Activated naive CD8-positive, alpha-beta T cell treated with anti-CD3 and anti-CD28 coated beads, Interleukin-2, amount 50 U/mL, for 24 hours (primary cell): ENCODE data around the gene PEF1.

ENCODE experiments used
- ATAC-seq: fragments of 150-1000 bp; cut with Tn5 transposase; one replicate; pipeline ENCODE4 v1.10.0; 2021
- DNase-seq: peaks from one replicate; pipeline ENCODE4 v3.0.0; 2021
- H3K27ac Mint-ChIP-seq: one replicate; pipeline ENCODE4 v1.8.0; 2021; ENCODE audit warnings: mild to moderate bottlenecking, mixed read lengths
- H3K27me3 Mint-ChIP-seq: one replicate; pipeline ENCODE4 v1.8.0; 2021; ENCODE audit warnings: mixed read lengths
- H3K36me3 Mint-ChIP-seq: one replicate; pipeline ENCODE4 v1.8.0; 2021; ENCODE audit warnings: low read depth, mixed read lengths
- H3K4me1 Mint-ChIP-seq: one replicate; pipeline ENCODE4 v1.8.0; 2021; ENCODE audit warnings: mixed read lengths
- H3K4me3 Mint-ChIP-seq: one replicate; pipeline ENCODE4 v1.8.0; 2021; ENCODE audit warnings: mild to moderate bottlenecking, moderate library complexity, mixed read lengths
- H3K9me3 Mint-ChIP-seq: one replicate; pipeline ENCODE4 v1.8.0; 2021; ENCODE audit warnings: mixed read lengths

PEF1 gene

GRCh38 chr1:31666263-31666963 is 21.7 kb upstream of the PEF1 start:
- DNase-seq (no peak), ATAC-seq (no peak)
- Mint-ChIP-seq H3K27me3 (peaks cover 22% of the 10 kb centered on the region), H3K36me3 (no peaks in the 10 kb centered on the region), H3K4me1 (peaks cover 12% of the 10 kb centered on the region), H3K27ac (no peak overlapping the region), H3K4me3 (no peak overlapping the region), H3K9me3 (no peaks in the 10 kb centered on the region)

DNA sequence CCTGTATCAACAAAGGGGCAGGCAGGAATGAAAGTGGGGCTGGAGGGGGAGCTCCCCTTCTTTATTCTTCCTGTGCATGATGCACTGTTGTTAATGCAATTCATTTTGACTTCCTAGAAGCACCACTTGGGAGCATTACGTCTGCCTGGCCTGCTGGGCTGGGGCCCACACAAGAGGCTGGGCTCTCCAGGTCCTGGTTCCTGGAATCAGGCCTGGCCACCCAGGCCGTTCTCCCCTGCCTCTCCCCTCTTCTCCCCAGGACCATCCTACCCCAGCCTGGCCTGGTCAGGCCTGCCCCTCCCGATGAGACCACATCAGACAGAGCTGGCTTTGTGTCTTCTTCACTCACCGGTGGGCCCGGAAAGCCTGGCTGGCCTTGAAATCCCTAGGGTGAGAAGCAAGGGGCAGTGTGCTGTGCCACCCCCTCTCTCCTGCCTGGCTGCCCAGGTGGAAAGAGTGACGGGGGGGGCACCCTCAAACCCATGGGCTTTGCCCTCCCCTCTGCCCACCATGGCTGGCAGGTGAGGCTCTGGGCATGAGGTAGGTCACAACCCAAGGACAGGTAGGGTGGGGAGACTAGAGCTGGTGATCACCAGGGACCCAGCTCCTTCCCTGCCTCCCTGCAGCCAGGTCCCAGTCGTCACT is 20.7 kb upstream of the PEF1 start:
- peaks cover 9% of the 10 kb centered on the region for H3K4me1 Mint-ChIP-seq
- H3K27me3 Mint-ChIP-seq = peaks cover 14% of the 10 kb centered on the region
- H3K9me3 Mint-ChIP-seq = no peaks in the 10 kb centered on the region
- no peaks in the 10 kb centered on the region for H3K36me3 Mint-ChIP-seq
- no peak overlapping the region for H3K27ac Mint-ChIP-seq
- ATAC-seq (no peak), DNase-seq (no peak)
- H3K4me3 Mint-ChIP-seq = no peak overlapping the region

- H3K4me3 Mint-ChIP-seq = no peak overlapping the region
- peaks cover 7% of the 10 kb centered on the region for H3K27me3 Mint-ChIP-seq
- no peak for ATAC-seq
Observed at GRCh38 chr1:31664528-31664927, 19.9 kb upstream of the PEF1 start.

GRCh38 chr1:31663622-31664452 is 19.2 kb upstream of the PEF1 start:
- peaks cover under 1% of the 10 kb centered on the region for H3K27me3 Mint-ChIP-seq
- no peaks in the 10 kb centered on the region for H3K9me3 Mint-ChIP-seq

More at GRCh38 chr1:31664528-31664927, 19.9 kb upstream of the PEF1 start:
- no peak for DNase-seq
- Mint-ChIP-seq H3K9me3 (no peaks in the 10 kb centered on the region), H3K36me3 (no peaks in the 10 kb centered on the region), H3K4me1 (peaks cover under 1% of the 10 kb centered on the region), H3K27ac (no peak overlapping the region)

DNA sequence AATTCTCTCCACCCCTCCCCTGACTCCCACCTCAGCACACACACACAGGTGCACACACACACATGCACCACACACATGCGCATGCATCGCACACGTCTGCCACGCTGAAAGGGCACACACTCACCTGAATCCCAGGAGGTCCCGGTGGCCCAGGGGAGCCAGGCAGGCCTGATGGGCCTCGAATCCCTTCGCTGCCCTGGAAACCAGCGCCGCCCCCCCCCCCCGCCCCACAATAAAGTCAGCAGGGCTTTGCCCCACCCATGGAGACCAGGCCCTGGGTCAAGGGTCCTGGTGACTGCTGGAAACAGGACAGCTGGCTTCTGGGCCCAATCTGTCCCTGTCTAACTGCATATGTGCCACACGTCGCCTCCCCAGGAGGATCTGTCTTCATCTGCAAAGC is 17.8 kb upstream of the PEF1 start:
- no peaks in the 10 kb centered on the region for H3K9me3 Mint-ChIP-seq
- H3K4me3 Mint-ChIP-seq = no peak overlapping the region
- no peaks in the 10 kb centered on the region for H3K36me3 Mint-ChIP-seq
- H3K27ac Mint-ChIP-seq = no peak overlapping the region
- H3K27me3 Mint-ChIP-seq = no peaks in the 10 kb centered on the region
- DNase-seq (no peak), ATAC-seq (no peak)
- no peaks in the 10 kb centered on the region for H3K4me1 Mint-ChIP-seq

More at GRCh38 chr1:31663622-31664452, 19.2 kb upstream of the PEF1 start:
- Mint-ChIP-seq H3K36me3 (no peaks in the 10 kb centered on the region), H3K27ac (no peak overlapping the region), H3K4me3 (no peak overlapping the region), H3K4me1 (no peaks in the 10 kb centered on the region)
- ATAC-seq = peak; percentile 22
- DNase-seq = peak; percentile 75

DNA sequence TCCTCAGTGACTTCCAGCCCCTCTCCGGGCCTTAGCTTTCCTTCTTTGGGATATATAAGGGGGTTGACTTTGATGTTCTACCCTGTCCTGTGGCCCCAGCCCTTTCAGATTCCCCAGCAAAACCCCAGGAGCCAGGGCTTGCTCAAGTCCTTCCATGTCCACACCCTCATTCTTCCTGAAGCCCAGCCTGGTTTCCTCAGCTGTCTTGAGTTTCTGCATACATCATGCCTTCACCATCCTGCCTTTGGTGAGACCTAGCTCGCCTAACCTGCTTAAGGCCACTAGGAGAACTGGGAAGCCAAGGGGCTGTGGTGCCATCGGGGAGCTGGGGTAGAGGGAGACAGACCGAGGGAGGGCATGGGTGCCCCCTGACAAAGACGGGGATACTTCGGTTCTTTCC is 17.2 kb upstream of the PEF1 start:
- H3K9me3 Mint-ChIP-seq = no peaks in the 10 kb centered on the region
- no peak for DNase-seq
- ATAC-seq = no peak
- H3K4me1 Mint-ChIP-seq = no peaks in the 10 kb centered on the region
- no peaks in the 10 kb centered on the region for H3K27me3 Mint-ChIP-seq
- no peaks in the 10 kb centered on the region for H3K36me3 Mint-ChIP-seq
- no peak overlapping the region for H3K27ac Mint-ChIP-seq
- H3K4me3 Mint-ChIP-seq = no peak overlapping the region

- no peaks in the 10 kb centered on the region for H3K36me3 Mint-ChIP-seq
- H3K9me3 Mint-ChIP-seq = no peaks in the 10 kb centered on the region
- ATAC-seq (no peak), DNase-seq (no peak)
- H3K27ac Mint-ChIP-seq = no peak overlapping the region
- H3K27me3 Mint-ChIP-seq = no peaks in the 10 kb centered on the region
- H3K4me1 Mint-ChIP-seq = no peaks in the 10 kb centered on the region
- no peak overlapping the region for H3K4me3 Mint-ChIP-seq
Observed at GRCh38 chr1:31660871-31661455, 16.3 kb upstream of the PEF1 start.

DNA sequence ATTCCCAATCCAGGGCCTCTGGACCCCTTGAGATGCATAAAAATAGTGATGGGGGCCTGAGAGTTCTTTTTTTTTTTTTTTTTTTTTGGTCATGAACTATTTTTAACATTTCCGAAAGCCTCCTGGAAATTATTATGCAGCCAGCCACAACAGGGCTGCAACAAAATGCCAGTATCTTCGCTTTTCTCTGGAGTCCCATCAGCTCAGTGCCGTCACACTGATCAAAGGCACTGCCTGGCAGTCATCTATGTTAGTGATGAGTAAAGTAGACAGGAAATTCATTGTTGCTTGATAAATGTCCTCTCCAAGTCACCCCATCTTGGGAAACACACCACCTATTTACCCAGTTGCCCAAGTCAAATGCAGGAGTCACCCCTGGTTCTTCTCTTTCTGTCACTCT is 15.2 kb upstream of the PEF1 start:
- Mint-ChIP-seq H3K4me1 (no peaks in the 10 kb centered on the region), H3K9me3 (no peaks in the 10 kb centered on the region), H3K4me3 (no peak overlapping the region), H3K27me3 (no peaks in the 10 kb centered on the region), H3K36me3 (no peaks in the 10 kb centered on the region), H3K27ac (no peak overlapping the region)
- ATAC-seq = no peak
- no peak for DNase-seq

DNA sequence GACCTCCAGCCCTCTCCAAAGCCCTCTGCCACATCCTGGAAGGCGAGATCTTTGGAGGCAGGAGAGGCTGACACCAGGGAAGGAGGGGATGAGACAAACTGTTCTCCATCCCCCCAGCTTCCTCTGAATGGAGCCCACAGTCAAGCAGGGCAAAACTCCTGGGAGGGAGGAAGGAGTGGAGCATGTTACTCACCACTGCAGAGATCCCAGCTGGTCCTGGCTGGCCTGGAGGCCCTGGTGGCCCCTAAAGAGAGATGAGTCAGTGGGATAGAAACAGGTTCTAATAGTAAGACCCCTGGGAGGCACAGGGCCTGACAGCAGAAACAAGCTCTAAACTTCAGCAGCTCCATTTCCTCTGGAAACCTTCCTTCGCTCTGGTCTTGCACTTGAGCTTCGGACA is 14.0 kb upstream of the PEF1 start:
- Mint-ChIP-seq H3K4me3 (no peak overlapping the region), H3K9me3 (no peaks in the 10 kb centered on the region), H3K27me3 (no peaks in the 10 kb centered on the region), H3K27ac (no peak overlapping the region), H3K4me1 (no peaks in the 10 kb centered on the region), H3K36me3 (no peaks in the 10 kb centered on the region)
- ATAC-seq = no peak
- DNase-seq = no peak

- Mint-ChIP-seq H3K4me3 (no peak overlapping the region), H3K36me3 (no peaks in the 10 kb centered on the region), H3K9me3 (no peaks in the 10 kb centered on the region), H3K27me3 (no peaks in the 10 kb centered on the region), H3K27ac (no peak overlapping the region), H3K4me1 (no peaks in the 10 kb centered on the region)
- no peak for DNase-seq
- ATAC-seq = no peak
Observed at GRCh38 chr1:31657972-31658510, 13.4 kb upstream of the PEF1 start.

DNA sequence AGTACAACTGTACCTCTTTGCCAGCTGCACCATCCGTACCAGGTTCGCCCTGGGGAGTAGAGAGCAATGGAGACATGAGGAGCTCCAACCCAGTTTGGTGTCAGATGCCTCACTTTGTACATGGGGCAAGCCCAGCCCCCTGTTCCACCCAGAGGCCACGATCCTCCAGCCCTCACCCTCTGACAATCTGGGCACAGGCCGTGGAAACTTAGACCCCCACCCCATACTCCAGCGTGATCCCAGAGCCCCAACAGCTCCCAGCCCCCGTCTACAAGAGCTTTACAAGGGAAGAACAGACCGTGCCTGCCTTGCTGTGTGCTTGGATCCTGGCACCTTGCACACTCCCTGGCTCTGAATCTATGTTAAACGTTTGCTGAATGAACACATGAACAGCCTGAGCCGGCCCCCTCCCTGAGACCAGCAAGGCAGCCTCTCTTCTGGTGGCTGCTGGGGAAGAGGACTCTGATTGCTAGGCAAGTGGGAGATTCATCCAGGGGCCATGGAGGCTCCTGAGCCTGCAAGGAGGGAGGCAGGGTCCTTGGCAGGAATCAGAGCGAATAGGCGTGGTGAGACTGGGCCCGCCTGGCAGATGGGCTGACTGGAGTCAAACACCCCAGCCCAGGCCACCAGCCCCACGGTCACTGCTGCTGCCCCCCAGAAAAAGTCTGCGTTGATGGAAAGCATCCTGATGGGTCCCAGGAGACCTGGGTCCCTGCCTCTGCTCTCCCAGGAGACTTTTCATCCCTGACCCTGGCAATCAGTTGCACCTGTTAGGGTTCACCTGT is 12.5 kb upstream of the PEF1 start:
- Mint-ChIP-seq H3K27me3 (no peaks in the 10 kb centered on the region), H3K36me3 (no peaks in the 10 kb centered on the region), H3K9me3 (no peaks in the 10 kb centered on the region), H3K4me1 (no peaks in the 10 kb centered on the region), H3K27ac (no peak overlapping the region), H3K4me3 (no peak overlapping the region)
- no peak for ATAC-seq
- no peak for DNase-seq

DNA sequence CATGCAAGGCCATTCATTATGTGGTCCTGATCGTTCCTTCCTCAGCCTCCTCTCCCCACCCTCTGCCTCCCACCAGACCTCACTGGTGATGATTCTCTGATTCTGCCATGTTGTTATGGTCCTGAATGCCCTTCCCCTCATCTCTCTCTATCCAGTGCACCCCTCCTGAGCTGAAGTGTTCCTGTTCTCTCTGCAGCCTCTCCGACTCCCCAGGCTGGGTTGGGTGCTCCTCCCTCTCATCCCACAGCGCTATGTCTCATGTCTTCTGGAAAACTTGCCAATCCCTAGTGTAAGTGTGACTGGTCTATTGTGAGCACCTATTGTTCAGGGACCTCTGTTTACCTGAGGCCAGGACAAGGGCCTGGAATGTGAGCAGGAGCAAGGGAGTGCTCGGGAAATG is 11.1 kb upstream of the PEF1 start:
- Mint-ChIP-seq H3K9me3 (no peaks in the 10 kb centered on the region), H3K4me3 (no peak overlapping the region), H3K27ac (no peak overlapping the region), H3K36me3 (no peaks in the 10 kb centered on the region), H3K4me1 (no peaks in the 10 kb centered on the region), H3K27me3 (no peaks in the 10 kb centered on the region)
- no peak for ATAC-seq
- DNase-seq = no peak

DNA sequence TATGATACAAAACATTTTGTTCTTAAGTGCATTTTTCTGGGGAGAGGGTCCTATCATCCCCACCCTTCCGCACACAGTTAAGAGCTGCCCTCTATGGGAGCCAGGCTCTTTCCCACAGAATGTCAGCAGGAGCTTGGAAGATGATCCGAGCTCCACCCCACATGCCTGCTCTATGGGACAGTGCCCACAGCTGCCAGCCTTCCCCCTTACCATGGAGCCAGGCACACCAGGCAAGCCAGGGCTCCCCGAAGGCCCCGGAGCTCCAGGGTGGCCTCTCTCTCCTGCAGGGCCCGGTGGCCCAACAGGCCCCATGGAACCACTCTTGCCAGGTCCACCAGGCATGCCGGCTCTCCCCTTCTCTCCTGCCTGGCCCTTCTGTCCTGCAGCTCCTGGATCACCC is 10.4 kb upstream of the PEF1 start:
- no peak for ATAC-seq
- Mint-ChIP-seq H3K9me3 (no peaks in the 10 kb centered on the region), H3K36me3 (no peaks in the 10 kb centered on the region), H3K27me3 (no peaks in the 10 kb centered on the region), H3K4me3 (no peak overlapping the region), H3K4me1 (no peaks in the 10 kb centered on the region), H3K27ac (no peak overlapping the region)
- DNase-seq = no peak

DNA sequence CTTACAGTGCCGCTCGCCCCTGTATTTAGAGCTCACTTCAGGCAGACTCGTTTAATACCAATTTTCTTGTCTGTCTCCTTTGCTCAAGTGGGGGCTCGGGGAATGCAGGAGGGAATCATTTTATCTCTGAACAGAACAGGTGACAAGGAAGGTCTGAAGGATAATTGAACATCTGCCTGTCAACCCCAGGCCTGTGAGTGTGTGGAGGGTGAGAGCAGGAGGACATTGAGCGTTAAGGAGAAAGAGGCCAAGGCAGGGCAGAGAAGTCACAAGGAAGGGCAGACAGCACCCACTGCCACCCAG is 9.7 kb upstream of the PEF1 start:
- Mint-ChIP-seq H3K4me3 (no peak overlapping the region), H3K27me3 (no peaks in the 10 kb centered on the region), H3K9me3 (no peaks in the 10 kb centered on the region), H3K36me3 (no peaks in the 10 kb centered on the region), H3K4me1 (no peaks in the 10 kb centered on the region), H3K27ac (no peak overlapping the region)
- ATAC-seq = no peak
- DNase-seq = no peak
